ENCODE measurements around the gene PPP1R9A.

Gene PPP1R9A

DNA sequence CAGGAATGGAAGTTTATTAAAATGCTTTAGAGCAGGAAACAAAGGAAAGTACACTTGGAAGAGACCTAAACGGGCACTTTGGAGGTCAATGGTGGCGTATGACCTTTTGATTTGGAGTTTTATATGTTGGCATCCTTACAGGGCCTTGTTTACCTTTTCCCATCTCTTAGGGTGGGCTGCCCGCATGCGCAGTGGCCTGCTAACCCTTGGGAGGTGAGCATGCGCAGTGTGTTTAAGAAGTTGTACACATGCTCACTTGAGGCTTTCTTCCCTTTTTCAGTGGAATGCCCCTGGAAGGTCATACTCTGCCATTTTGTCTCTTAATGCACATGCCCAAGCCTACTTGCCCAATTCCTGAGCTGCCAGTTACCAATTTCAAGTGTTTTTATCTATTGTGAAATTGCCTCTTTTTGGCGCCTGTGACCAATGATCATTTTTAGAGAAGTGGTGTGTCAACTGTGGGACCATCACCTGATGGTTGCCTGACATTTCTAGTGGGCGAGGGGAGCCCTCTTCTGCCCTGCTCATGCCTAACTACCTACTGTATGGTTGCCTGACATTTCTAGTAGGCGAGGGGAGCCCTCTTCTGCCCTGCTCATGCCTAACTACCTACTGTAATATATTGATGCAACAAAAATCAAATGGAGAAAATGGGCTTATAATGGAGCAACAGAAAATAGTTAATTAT lies 138.0 kb downstream of the PPP1R9A start:
- DNase-seq (no peak), ATAC-seq (ENCODE audit: insufficient read depth, low read depth) (no peak)
- H3K79me2 ChIP-seq (ENCODE audit: insufficient read depth, low read length), result no peaks in the 10 kb centered on the region
- H2AFZ ChIP-seq (ENCODE audit: low read depth, low read length), result no peak overlapping the region
- H3K4me3 ChIP-seq (ENCODE audit: low read depth in 1 of 2, low read length in 2 of 2), result no peak overlapping the region
- H3K9me3 ChIP-seq (ENCODE audit: insufficient read depth, low read length, severe bottlenecking), result no peaks in the 10 kb centered on the region
- no peak overlapping the region for H3K9ac ChIP-seq (ENCODE audit: low read depth, low read length)
- H3K27ac ChIP-seq (ENCODE audit: low read length), result no peak overlapping the region
- no peaks in the 10 kb centered on the region for H3K4me1 ChIP-seq (ENCODE audit: insufficient read depth, low read length)
- no peak for TF ChIP-seq EZH2 (IDR thresholded peaks at IDR 0.05; ENCODE audit: borderline replicate concordance, low read depth, low read length, severe bottlenecking)
- TF ChIP-seq, protein P1, sequence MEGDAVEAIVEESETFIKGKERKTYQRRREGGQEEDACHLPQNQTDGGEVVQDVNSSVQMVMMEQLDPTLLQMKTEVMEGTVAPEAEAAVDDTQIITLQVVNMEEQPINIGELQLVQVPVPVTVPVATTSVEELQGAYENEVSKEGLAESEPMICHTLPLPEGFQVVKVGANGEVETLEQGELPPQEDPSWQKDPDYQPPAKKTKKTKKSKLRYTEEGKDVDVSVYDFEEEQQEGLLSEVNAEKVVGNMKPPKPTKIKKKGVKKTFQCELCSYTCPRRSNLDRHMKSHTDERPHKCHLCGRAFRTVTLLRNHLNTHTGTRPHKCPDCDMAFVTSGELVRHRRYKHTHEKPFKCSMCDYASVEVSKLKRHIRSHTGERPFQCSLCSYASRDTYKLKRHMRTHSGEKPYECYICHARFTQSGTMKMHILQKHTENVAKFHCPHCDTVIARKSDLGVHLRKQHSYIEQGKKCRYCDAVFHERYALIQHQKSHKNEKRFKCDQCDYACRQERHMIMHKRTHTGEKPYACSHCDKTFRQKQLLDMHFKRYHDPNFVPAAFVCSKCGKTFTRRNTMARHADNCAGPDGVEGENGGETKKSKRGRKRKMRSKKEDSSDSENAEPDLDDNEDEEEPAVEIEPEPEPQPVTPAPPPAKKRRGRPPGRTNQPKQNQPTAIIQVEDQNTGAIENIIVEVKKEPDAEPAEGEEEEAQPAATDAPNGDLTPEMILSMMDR (IDR thresholded peaks at IDR 0.05; ENCODE audit: borderline replicate concordance, extremely low read depth, low read length, poor library complexity, severe bottlenecking), result peak; percentile 13
- H4K20me1 ChIP-seq (ENCODE audit: insufficient read depth, low read length), result no peaks in the 10 kb centered on the region
- H3K36me3 ChIP-seq (ENCODE audit: insufficient read depth, low read length), result no peaks in the 10 kb centered on the region
- H3K4me2 ChIP-seq (ENCODE audit: insufficient read depth, low read length), result no peak overlapping the region
- H3K27me3 ChIP-seq (ENCODE audit: insufficient read depth, low read length, poor library complexity), result no peaks in the 10 kb centered on the region

GRCh38 chr7:95046494-95047240 lies 139.3 kb downstream of the PPP1R9A start:
- Histone ChIP-seq H3K36me3 (ENCODE audit: insufficient read depth, low read length) (no peaks in the 10 kb centered on the region), H3K4me1 (ENCODE audit: insufficient read depth, low read length) (no peaks in the 10 kb centered on the region), H3K4me3 (ENCODE audit: low read depth in 1 of 2, low read length in 2 of 2) (no peak overlapping the region), H2AFZ (ENCODE audit: low read depth, low read length) (no peak overlapping the region), H3K27ac (ENCODE audit: low read length) (no peak overlapping the region), H3K79me2 (ENCODE audit: insufficient read depth, low read length) (no peaks in the 10 kb centered on the region), H3K9me3 (ENCODE audit: insufficient read depth, low read length, severe bottlenecking) (no peaks in the 10 kb centered on the region), H3K9ac (ENCODE audit: low read depth, low read length) (no peak overlapping the region), H3K4me2 (ENCODE audit: insufficient read depth, low read length) (no peak overlapping the region), H4K20me1 (ENCODE audit: insufficient read depth, low read length) (no peaks in the 10 kb centered on the region), H3K27me3 (ENCODE audit: insufficient read depth, low read length, poor library complexity) (no peaks in the 10 kb centered on the region)
- DNase-seq, result no peak
- ATAC-seq (ENCODE audit: insufficient read depth, low read depth), result no peak
- TF ChIP-seq EZH2 (IDR thresholded peaks at IDR 0.05; ENCODE audit: borderline replicate concordance, low read depth, low read length, severe bottlenecking), result no peak
- TF ChIP-seq, protein P1 (IDR thresholded peaks at IDR 0.05; ENCODE audit: borderline replicate concordance, extremely low read depth, low read length, poor library complexity, severe bottlenecking), result no peak

DNA sequence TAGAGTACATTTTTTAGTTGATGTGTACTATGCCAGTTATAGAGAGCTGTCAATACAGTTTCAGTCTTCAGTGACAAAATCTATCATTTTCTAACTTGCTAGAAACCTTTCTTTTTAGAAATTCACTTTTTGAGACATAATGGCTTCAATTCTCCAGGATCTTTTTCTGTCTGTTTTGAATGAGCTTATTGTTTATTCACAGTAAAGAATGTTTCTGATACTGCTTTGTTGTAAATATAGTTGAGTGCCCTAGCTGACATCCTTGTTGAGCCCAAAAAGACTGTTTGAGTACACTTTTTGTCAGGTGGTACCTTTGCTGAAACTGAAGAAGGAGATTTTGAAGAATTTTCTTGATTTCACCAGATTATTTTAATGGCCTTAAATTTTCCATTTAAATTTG lies 139.9 kb downstream of the PPP1R9A start:
- DNase-seq (no peak), ATAC-seq (ENCODE audit: insufficient read depth, low read depth) (no peak)
- no peak overlapping the region for H3K27ac ChIP-seq (ENCODE audit: low read length)
- H3K27me3 ChIP-seq (ENCODE audit: insufficient read depth, low read length, poor library complexity), result no peaks in the 10 kb centered on the region
- H3K4me2 ChIP-seq (ENCODE audit: insufficient read depth, low read length), result no peak overlapping the region
- no peak overlapping the region for H3K9ac ChIP-seq (ENCODE audit: low read depth, low read length)
- H4K20me1 ChIP-seq (ENCODE audit: insufficient read depth, low read length), result no peaks in the 10 kb centered on the region
- TF ChIP-seq EZH2 (IDR thresholded peaks at IDR 0.05; ENCODE audit: borderline replicate concordance, low read depth, low read length, severe bottlenecking), result no peak
- no peak overlapping the region for H3K4me3 ChIP-seq (ENCODE audit: low read depth in 1 of 2, low read length in 2 of 2)
- no peaks in the 10 kb centered on the region for H3K4me1 ChIP-seq (ENCODE audit: insufficient read depth, low read length)
- no peaks in the 10 kb centered on the region for H3K9me3 ChIP-seq (ENCODE audit: insufficient read depth, low read length, severe bottlenecking)
- no peaks in the 10 kb centered on the region for H3K79me2 ChIP-seq (ENCODE audit: insufficient read depth, low read length)
- H2AFZ ChIP-seq (ENCODE audit: low read depth, low read length), result no peak overlapping the region
- H3K36me3 ChIP-seq (ENCODE audit: insufficient read depth, low read length), result no peaks in the 10 kb centered on the region

GRCh38 chr7:95052566-95053094 lies 145.2 kb downstream of the PPP1R9A start:
- no peaks in the 10 kb centered on the region for H3K9me3 ChIP-seq (ENCODE audit: insufficient read depth, low read length, severe bottlenecking)
- TF ChIP-seq, protein P1 (IDR thresholded peaks at IDR 0.05; ENCODE audit: borderline replicate concordance, extremely low read depth, low read length, poor library complexity, severe bottlenecking), result no peak
- TF ChIP-seq EZH2 (IDR thresholded peaks at IDR 0.05; ENCODE audit: borderline replicate concordance, low read depth, low read length, severe bottlenecking), result no peak
- ATAC-seq (ENCODE audit: insufficient read depth, low read depth) (no peak), DNase-seq (no peak)
- H3K27me3 ChIP-seq (ENCODE audit: insufficient read depth, low read length, poor library complexity), result no peaks in the 10 kb centered on the region
- H3K4me2 ChIP-seq (ENCODE audit: insufficient read depth, low read length), result no peak overlapping the region
- H3K36me3 ChIP-seq (ENCODE audit: insufficient read depth, low read length), result no peaks in the 10 kb centered on the region
- H2AFZ ChIP-seq (ENCODE audit: low read depth, low read length), result no peak overlapping the region
- H3K4me1 ChIP-seq (ENCODE audit: insufficient read depth, low read length), result no peaks in the 10 kb centered on the region
- H3K9ac ChIP-seq (ENCODE audit: low read depth, low read length), result no peak overlapping the region
- no peaks in the 10 kb centered on the region for H3K79me2 ChIP-seq (ENCODE audit: insufficient read depth, low read length)
- no peaks in the 10 kb centered on the region for H4K20me1 ChIP-seq (ENCODE audit: insufficient read depth, low read length)
- no peak overlapping the region for H3K4me3 ChIP-seq (ENCODE audit: low read depth in 1 of 2, low read length in 2 of 2)
- H3K27ac ChIP-seq (ENCODE audit: low read length), result no peak overlapping the region
